AG10803 (cell line): ENCODE results near the gene CBX6.

ENCODE experiments used
- DNase-seq: peaks from one replicate; pipeline ENCODE4 v3.0.0; 2010; ENCODE audit warnings: low read depth
- H3K4me3 ChIP-seq: 2 replicates; pipeline ENCODE4 v1.5.1; 2011; ENCODE audit warnings: mild to moderate bottlenecking, low read length, control low read depth
- CTCF ChIP-seq: conservative IDR thresholded peaks from 2 replicates; pipeline ENCODE4 v1.5.1; 2011; ENCODE audit warnings: mild to moderate bottlenecking, low read length, control low read depth, inconsistent platforms

Gene CBX6

DNA sequence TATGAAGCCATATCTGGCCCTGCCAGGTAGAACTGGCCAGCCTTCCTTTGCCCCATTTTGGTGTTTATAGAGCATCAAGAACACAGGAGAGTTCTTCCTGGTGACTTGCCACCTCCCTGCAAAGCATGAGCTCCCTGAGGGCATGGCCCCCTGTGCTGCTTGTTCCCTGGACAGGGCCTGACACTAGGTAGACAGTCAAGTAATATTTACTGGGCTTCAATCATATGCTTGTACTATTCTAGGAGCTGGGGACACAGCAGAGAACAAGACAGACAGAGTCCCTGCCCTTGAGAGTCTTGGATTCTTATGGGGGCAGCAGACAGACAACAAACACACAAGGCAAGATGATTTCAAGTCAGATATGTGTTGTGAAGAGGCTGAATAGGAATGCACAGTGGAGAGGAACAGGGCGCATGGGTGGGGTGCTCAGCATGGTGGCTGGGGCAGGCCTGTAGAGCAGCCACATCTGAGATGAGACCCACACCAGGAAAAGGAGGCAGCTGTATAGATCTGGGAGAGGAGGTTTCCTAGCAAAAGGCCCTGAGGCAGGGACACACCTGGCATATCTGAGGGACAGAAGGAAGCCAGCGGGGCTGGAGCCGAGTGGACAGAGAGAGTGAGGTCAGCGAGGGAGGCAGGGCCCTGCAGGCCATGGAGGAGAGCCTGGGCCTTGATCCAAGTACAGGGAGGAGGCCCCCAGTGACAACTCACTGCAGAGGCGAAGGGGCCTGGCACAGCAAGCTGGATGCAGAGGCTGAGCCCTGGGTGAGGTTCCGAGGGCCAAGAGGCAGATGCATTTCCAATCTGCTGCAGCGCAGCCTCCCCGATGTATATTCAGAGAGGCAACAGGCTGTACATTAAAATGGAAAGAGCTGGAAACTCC lies 10.2 kb upstream of the CBX6 start:
- DNase-seq: peak; percentile 16
- no peak overlapping the region for H3K4me3 ChIP-seq
- TF ChIP-seq CTCF: no peak

GRCh38 chr22:38881464-38881871 lies 9.5 kb upstream of the CBX6 start:
- peak; percentile 93 for DNase-seq

GRCh38 chr22:38879961-38880360 lies 7.9 kb upstream of the CBX6 start:
- TF ChIP-seq CTCF: no peak
- no peak for DNase-seq

More at GRCh38 chr22:38881464-38881871, 9.5 kb upstream of the CBX6 start:
- peak; percentile 27; the same call in 1 of the 2 replicates for TF ChIP-seq CTCF
- peak overlapping the region; percentile 4; the same call in 1 of the 2 replicates for H3K4me3 ChIP-seq

DNA sequence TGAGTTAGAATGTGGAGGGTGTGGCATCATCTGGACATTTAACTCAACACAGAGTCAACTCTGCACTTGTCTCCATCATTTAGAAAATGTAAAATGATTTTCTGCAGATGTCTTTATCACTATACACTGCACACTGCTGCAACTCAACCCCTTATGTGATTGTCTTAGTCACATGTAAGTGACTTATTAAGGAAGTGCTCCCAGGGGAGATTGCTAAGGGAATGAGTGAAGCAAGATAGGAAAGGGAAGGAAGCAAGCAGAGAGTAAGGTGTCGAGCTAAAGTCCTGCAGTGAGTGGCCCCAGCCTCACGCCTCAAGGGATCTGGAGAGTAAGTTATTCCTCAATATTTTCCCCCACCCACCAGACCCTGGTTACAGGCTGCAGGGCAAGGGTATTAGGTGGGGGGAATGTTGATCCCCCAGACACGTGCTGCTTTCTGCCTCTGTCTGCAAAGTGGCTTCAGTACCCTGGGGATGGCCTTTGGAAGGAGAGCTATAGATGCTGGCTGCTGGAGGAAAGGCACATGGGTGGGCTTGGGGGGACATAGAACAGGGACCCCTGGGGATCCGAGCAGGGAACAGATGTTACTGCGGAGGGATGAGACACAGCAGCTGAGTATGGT lies 7.2 kb upstream of the CBX6 start:
- no peak for DNase-seq
- TF ChIP-seq CTCF: no peak
- H3K4me3 ChIP-seq: no peak overlapping the region

More at GRCh38 chr22:38879961-38880360, 7.9 kb upstream of the CBX6 start:
- H3K4me3 ChIP-seq: no peak overlapping the region

- no peak overlapping the region for H3K4me3 ChIP-seq
- no peak for TF ChIP-seq CTCF
- DNase-seq: no peak
Measured at GRCh38 chr22:38878001-38878400, 6.0 kb upstream of the CBX6 start.

DNA sequence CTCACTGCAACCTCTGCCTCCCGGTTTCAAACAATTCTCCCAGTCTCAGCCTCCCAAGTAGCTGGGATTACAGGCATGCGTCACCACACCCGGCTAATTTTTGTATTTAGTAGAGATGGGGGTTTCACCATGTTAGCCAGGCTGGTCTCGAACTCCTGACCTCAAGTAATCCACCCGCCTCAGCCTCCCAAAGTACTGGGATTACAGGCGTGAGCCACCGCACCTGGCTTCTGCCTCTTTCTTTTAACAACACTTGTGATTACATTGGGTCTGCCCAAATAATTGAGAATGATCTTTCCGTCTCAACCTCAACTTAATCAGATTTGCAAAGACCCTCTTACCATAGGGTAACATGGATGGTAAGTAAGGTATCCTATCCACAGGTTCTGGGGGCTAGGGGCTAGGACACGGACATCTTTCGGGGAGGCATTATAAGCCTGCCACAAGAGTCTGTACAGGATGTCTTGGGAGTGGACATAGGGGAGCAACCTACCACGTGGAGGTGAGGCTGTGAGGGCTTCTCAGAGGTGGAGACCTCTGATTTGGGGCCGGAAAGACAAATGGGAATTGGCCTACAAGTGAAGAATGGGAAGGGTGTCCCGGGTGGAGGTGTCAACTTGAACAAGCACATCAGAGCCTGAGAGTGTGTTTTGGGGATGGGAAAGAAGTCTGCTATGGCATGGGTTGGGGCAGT lies 2.7 kb upstream of the CBX6 start:
- DNase-seq: no peak
- no peak for TF ChIP-seq CTCF
- no peak overlapping the region for H3K4me3 ChIP-seq
